HEK293 (cell line): ENCODE data around the gene OR6V1.

Experiments used
- TCF7L2 ChIP-seq: IDR thresholded peaks from 2 replicates; pipeline ENCODE4 v1.6.1; 2011; ENCODE audit warnings: low read depth, mild to moderate bottlenecking, inconsistent platforms, low read length, moderate library complexity, borderline replicate concordance
- ZBTB21 ChIP-seq: fragments of 450-650 bp; formaldehyde crosslinking; IDR thresholded peaks from 2 replicates; pipeline ENCODE4 v1.5.1; 2017; ENCODE audit warnings: missing biosample characterization, missing genetic modification characterization
- ZNF670 ChIP-seq: fragments of 450-650 bp; formaldehyde crosslinking; IDR thresholded peaks from 2 replicates; pipeline ENCODE4 v1.5.1; 2016; ENCODE audit warnings: missing biosample characterization, missing genetic modification characterization, low read depth

- no peak for TF ChIP-seq ZBTB21 (tag by site-specific recombination)
- no peak for TF ChIP-seq ZNF670 (tag by site-specific recombination)
- no peak for TF ChIP-seq TCF7L2
These were observed 13.5 kb upstream of the OR6V1 start for GRCh38 chr7:143038635-143039034.
